GM21619 (cell line): Measurements from ENCODE around the gene NFS1.
A peak's percentile ranks its signal among the peaks of the same experiment; 100 is the strongest.
"Not testable (repeated sequence)": the region's sequence is repeated elsewhere in the genome, so short reads cannot be mapped to it uniquely, and the experiment has no call there.

Experiments
- ATAC-seq: cut with Tn5 transposase; IDR thresholded peaks from one replicate; pipeline ENCODE4 v1.9.1; 2021; ENCODE audit not compliant: unreplicated experiment

NFS1 gene

GRCh38 chr20:35710039-35710438 lies 10.9 kb upstream of the NFS1 start:
- ATAC-seq = no peak

- ATAC-seq = no peak
Measured at GRCh38 chr20:35709259-35709658, 10.1 kb upstream of the NFS1 start.

GRCh38 chr20:35708502-35708901 lies 9.3 kb upstream of the NFS1 start:
- no peak for ATAC-seq

GRCh38 chr20:35706591-35707529 lies 7.7 kb upstream of the NFS1 start:
- not testable (repeated sequence) for ATAC-seq

GRCh38 chr20:35705894-35706293 lies 6.7 kb upstream of the NFS1 start:
- ATAC-seq = not testable (repeated sequence)

DNA sequence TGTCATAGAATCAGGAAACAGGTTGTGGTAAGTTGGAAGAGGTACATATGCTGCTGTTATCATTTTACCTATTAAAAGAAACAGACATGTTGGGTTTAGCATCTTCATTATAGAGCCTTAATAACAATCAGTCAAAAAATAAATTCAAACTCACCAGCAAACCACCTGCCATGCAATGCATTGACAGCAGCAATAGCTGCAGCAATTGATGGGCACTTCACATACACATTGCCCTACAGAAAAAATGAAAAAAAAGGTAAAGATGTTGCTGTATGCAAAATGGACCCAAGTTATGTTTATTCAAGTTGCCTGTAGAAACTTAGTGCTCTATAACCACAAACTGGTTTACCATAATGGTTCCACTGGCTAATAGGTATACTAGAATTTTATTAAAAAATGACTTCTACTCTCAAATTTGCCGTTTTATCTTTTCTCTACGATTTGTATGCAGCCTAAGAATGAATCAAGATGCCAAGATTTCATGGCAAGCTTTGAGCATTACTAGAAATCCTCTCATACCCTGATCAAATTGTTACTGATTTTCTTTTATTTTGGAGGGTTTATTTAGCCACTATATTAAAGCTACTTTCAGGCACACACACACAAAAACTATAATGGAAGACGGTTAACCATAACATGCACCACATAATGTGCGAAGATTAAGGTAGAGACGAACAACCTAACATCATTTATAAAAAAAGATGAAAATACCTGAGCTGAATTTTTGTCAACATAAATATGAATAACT lies 5.5 kb upstream of the NFS1 start:
- ATAC-seq = no peak

GRCh38 chr20:35702824-35703695 lies 3.9 kb upstream of the NFS1 start:
- ATAC-seq = no peak

DNA sequence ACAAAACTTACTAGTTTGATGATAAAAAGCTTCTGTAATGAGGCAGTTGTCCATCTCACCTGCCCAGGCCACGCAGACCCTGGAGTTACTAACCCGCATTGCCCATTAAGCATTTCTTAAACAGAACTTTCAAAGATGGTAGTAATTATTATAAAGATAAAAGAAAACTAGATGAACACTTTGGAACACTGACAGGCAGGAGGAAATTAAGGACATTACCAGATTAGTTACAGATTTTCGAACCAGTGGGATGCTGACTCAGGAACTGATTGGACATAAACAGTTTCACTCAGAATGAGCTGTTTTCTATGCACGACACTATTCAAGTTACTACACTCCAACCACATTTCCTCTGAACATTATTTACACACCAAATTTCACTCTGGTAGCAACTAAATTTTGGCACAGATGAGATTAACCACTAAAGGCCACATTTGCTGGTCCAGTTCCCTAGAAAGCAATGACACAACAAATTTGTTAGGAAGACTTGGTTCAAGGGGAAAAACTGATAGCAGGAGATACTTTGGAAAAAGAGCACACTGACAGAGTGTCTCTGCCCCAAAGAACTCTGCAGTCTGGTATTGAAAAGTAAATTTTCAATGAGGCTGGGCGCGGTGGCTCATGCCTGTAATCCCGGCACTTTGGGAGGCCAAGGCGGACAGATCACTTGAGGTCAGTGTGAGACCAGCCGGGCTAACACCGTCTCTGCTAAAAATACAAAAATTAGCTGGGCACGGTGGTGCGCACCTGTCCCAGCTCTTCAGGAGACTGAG lies 3.1 kb upstream of the NFS1 start:
- ATAC-seq = no peak

DNA sequence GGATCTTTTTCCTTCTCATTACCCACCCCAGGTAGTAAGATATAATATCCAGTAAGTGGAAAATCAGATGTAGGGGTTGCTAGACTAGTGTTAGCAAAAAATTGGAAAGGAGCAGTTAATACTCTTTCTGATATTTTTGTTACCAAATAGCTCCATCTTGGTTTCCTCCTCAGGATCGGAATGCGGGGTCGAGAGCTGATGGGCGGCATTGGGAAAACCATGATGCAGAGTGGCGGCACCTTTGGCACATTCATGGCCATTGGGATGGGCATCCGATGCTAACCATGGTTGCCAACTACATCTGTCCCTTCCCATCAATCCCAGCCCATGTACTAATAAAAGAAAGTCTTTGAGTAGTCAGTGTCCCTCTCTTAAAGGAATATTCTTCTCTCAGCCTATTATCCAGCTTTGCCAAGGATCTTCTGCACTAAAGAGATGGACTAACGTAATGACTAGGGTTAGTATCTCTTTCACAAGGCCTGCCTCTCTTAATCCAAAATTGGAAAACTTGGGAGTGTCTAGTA lies 1.5 kb upstream of the NFS1 start:
- ATAC-seq = no peak

DNA sequence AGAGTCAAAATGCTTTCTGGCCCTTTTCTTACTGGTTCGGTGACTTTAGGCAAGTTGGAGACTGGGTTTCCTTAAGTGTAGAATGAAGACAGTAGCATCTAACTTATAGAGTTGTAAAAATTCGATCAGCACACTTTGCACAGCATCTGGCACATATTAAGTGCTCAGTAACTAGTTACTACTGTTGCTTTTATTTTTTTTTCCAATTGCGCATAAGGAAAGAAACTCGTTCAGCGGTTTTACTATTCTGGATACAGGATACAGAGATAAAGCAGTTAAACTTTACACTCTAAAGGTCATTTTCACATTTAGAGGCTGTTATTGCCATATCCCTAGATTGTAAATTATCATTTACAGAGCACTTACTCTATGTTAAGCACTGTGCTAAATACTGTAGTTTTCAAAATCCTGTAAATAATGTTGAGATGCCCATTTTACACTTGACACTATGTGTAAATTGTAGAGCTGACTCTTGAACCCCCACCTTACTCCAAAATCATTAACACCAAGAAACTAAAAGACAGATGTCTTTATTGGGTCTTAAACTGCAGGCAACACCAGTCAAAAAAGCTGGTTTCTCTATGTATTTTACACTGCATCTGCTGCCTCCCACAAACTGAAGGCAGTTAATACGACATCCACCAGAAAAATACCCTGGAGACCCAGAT lies 939 bp upstream of the NFS1 start:
- no peak for ATAC-seq

DNA sequence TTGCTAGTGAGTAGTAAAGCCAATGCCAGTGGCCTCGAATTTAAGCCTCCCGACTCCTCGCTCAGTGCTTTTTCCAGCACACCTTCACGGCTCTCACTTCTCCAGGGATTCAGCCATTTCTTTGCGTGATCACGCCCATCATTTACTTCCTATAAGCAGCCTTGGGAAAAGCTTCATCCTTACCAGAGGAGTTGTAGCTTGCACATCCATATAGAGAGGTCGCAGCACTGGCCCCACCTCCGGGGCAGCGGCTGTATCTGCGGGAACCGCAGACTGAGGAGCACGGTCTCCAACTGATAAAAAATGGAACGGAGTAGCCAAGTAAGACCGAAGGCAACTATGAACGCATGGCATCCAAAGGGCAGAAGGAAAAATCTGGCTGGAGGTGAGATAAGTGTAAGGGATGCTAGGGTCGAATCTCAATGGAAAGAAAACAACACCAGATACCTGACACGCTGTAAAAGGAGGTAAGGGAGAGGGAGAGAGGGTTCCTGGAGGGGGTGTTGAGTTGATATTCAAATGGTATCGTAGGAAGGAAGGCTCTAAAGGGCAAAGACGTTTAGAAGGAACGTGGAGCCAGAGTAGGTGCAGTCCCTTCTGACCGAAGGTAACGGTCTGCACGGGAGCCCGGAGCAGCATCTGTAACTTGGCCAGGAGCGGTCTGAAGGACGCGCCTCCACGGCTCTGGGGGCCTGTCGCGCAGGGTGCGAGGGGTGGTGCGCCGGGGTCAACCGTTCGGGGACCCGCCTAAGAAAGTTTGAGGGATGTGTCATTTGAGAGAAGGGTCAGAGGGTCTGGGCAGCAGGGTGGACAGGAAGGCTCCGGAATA lies 640 bp downstream of the NFS1 start:
- peak; percentile 33 for ATAC-seq

GRCh38 chr20:35697696-35698297 lies 1.4 kb downstream of the NFS1 start:
- ATAC-seq = no peak

DNA sequence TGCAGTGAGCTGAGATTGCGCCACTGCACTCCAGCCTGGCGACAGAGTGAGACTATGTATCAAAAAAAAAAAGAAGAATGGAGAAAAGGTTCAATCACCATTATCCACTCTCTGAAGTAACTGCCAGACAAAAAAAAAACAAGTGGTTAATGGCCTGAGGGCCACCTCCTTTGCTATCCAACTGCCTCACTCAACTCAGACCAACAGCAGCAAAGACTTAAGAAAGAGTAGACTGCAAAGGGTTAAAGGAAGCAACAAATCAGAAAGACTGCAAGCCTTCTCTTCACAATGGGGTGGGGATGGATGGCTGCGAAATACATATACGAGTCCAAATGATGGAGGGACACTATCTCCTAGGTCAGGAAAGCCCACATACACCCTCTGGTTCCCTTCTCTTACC lies 3.2 kb downstream of the NFS1 start:
- no peak for ATAC-seq

DNA sequence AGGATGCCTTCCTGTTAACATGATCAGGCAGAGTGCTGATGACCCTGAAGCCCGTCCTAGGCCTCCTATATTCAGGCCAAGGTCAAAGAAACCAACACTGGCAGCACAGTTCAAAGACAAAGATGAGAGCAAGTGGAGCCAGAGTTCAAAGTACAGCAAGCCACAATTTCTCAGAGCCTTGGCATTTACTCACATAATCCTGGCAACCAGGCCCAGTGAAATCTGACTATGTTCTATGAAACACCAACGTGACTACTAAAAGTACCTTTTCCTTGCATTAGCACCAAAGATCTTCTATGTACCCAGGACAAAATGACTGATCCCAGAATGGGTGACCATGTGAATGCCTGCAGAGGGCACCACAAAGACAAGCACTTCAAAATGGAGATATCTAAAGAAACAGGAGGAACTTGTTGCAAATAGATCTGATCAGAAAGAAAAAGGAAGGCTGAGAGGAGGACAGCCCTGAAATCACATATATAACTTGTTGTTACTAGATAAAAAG lies 3.9 kb downstream of the NFS1 start:
- no peak for ATAC-seq

DNA sequence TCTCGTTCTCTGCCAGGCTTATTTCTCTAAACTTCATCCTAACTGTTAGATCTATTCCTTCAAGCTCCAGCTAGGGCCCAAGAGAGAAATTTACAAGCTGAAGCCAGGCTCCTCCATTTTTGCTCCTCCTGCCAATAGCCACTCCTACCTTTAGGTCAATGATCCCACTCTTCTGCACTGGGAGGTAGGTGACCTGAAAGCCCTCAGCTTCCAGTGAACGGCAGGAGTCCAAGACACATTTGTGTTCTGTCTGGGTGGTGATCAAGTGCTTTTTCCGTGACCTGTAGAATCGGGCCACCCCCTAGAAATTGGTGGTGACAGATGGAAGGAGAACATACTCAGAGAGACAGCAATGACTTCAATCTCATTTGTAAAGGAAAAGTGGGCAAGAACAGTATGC lies 8.9 kb downstream of the NFS1 start:
- ATAC-seq = no peak

DNA sequence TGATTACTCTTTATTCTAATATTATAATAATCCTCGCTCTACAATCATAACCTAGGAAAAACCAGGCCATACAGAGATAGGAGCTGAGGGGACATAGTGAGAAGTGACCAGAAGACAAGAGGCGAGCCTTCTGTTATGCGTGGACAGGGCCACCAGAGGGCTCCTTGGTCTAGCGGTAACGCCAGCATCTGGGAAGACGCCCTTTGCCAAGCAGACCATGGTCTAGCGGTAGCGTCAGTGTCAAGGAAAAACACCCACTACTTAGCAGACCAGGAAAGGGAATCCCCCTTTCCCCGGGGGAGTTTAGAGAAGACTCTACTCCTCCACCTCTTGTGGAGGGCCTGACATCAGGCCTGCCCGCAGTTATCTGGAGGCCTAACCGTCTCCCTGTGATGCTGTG lies 12.3 kb downstream of the NFS1 start:
- not testable (repeated sequence) for ATAC-seq

- not testable (repeated sequence) for ATAC-seq
Measured at GRCh38 chr20:35685368-35685767, 13.8 kb downstream of the NFS1 start.

DNA sequence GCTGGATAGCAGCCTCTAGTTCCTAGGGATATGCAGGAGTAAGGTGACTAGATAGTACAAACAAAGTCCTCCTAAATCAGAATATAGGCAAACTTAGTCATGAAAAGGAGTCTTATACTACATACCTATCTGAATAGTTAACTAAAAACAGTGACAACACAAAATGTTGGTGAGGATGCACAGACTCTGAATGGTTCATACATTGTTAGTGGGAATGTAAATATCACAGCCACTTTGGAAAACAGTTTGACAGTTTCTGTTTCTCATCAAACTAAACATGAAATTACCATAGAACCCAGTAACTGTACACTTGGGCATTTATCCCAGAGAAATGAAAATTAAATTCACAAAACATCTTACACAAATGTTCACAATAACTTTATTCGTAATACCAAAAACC lies 17.2 kb downstream of the NFS1 start:
- no peak for ATAC-seq
